GM21367 (cell line): ENCODE results near the gene CDK6.
A peak's percentile ranks its signal among the peaks of the same experiment; 100 is the strongest.

Source experiments
- ATAC-seq: cut with Tn5 transposase; IDR thresholded peaks from one replicate; pipeline ENCODE4 v1.9.1; 2021; ENCODE audit not compliant: unreplicated experiment

Gene CDK6

GRCh38 chr7:92631067-92631849 is 205.1 kb downstream of the CDK6 start:
- ATAC-seq = peak; percentile 47

- ATAC-seq = no peak
Measured at GRCh38 chr7:92629779-92630178, 206.6 kb downstream of the CDK6 start.

- ATAC-seq = no peak
Measured at GRCh38 chr7:92627956-92628355, 208.4 kb downstream of the CDK6 start.

- ATAC-seq = no peak
Measured at GRCh38 chr7:92626281-92626809, 210.0 kb downstream of the CDK6 start.

GRCh38 chr7:92625617-92626016 is 210.8 kb downstream of the CDK6 start:
- no peak for ATAC-seq

- ATAC-seq = no peak
Measured at GRCh38 chr7:92624298-92624996, 211.9 kb downstream of the CDK6 start.

GRCh38 chr7:92623544-92623943 is 212.8 kb downstream of the CDK6 start:
- ATAC-seq = no peak

GRCh38 chr7:92622685-92623084 is 213.7 kb downstream of the CDK6 start:
- ATAC-seq = no peak

- ATAC-seq = peak; percentile 48
Measured at GRCh38 chr7:92622030-92622429, 214.3 kb downstream of the CDK6 start.

GRCh38 chr7:92621561-92622023 is 214.8 kb downstream of the CDK6 start:
- peak; percentile 41 for ATAC-seq

GRCh38 chr7:92621026-92621540 is 215.3 kb downstream of the CDK6 start:
- ATAC-seq = peak; percentile 50

GRCh38 chr7:92615861-92616260 is 220.5 kb downstream of the CDK6 start:
- ATAC-seq = no peak

GRCh38 chr7:92614660-92615174 is 221.7 kb downstream of the CDK6 start:
- no peak for ATAC-seq

- no peak for ATAC-seq
Measured at GRCh38 chr7:92613720-92614119, 222.7 kb downstream of the CDK6 start.

GRCh38 chr7:92613214-92613613 is 223.2 kb downstream of the CDK6 start:
- no peak for ATAC-seq

- ATAC-seq = no peak
Measured at GRCh38 chr7:92612501-92612900, 223.9 kb downstream of the CDK6 start.

GRCh38 chr7:92611735-92612134 is 224.6 kb downstream of the CDK6 start:
- ATAC-seq = no peak

GRCh38 chr7:92609921-92610518 is 226.4 kb downstream of the CDK6 start:
- no peak for ATAC-seq

- no peak for ATAC-seq
Measured at GRCh38 chr7:92608380-92609322, 227.7 kb downstream of the CDK6 start.

- no peak for ATAC-seq
Measured at GRCh38 chr7:92606985-92607384, 229.4 kb downstream of the CDK6 start.
